Dedifferentiated amniotic fluid mesenchymal stem cell (primary cell): ENCODE measurements around the gene HSPB1.
"Not testable (repeated sequence)": the region's sequence is repeated elsewhere in the genome, so short reads cannot be mapped to it uniquely, and the experiment has no call there.

ENCODE experiments used
- DNase-seq: peaks from one replicate; pipeline ENCODE4 v3.0.0-alpha.2; 2016; ENCODE audit errors: extremely low spot score

HSPB1 gene

GRCh38 chr7:76302347-76303201 lies at the start of gene HSPB1:
HSPB1 (plus strand) TSS chr7:76302673; CDS start chr7:76302713, 40 bp downstream.
- DNase-seq: peak; percentile 50

DNA sequence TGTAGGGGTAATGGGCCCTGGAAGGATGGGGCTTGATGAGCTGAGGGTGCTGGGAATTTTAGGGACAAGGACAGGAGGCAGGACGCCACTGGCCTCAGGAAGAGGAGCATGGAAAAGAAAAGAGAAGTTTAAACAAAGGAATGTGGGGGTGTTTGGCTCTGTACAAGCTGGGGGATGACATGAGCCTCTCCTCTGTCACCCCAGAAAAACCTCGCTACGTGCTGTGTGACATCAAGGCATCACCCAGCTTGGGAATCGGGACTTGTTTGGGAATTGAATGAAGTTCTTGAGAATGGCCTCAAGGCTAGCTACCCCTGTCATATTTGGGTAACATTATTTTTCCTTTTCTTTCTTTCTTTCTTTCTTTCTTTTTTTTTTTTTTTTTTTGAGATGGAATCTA lies 47.7 kb upstream of the HSPB1 start:
- no peak for DNase-seq

- no peak for DNase-seq
These were observed 44.5 kb upstream of the HSPB1 start for GRCh38 chr7:76257973-76258372.

DNA sequence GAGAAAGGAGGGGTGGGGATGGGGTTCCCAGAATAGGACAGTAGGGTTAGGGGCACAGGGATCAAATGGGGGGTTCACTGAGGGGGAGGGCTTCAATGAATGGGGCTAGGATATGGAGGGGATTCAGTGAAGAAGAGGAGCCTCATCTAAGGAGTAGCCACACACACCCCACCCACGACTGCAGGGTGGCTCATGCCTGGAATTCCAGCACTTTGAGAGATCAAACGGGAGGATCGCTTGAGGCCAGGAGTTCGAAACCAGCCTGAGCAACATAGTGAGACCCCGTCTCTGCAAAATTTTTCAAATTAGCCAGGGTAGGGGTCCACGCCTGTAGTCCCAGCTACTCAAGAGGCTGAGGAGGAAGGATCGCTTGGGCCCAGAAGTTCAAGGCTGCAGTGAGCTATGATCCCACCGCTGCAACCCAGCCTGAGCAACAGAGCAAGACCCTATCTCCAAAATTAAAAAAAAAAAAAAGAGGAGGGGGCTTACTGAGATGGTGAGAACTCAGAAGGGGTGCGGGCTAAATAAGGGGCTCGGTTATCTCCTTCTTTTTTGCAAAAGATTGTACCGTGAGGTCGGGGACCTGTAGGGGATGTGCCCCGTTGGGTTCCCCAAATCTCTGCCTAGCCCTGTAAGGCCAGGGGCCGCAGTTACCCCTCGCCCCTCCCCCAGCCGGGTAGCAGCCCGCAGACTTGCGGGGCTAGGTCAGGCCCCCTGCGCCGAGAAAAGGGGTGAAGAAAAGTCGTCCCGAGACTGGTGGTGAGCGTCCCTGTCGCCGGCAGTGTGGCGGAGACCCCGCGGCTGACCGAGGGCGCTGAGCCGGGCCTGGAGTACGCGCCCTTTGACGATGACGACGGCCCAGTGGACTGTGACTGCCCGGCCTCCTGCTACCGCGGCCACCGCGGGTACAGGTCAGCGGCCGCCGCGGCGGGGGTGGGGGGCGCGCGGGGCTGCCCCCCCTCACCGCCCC lies 43.1 kb upstream of the HSPB1 start:
- DNase-seq: no peak

DNA sequence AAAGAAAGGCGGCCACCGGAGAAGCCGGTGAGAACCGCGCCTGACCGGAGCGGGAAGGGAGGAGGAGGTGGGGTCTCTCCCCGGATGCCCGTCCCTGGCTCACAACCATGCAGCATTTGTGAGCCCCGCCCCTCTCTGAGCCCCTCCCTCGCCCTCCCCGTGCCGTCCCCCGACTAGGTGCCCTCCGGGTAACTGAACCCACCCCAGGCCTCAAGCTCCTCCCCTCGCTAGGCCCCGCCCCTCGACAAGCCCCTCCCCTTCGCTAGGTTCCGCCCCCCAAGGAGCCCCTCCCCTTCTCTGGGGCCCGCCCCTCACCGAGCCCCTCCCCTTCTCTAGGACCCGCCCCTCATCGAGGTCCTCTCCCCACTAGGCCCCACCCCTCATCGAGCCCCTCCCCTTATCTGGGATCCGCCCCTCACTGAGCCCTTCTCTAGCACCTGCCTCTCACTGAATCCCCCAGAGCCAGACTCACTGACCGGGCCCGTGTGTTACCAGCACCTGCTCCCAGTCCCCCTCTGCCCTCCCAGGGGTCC lies 42.2 kb upstream of the HSPB1 start:
- no peak for DNase-seq

- no peak for DNase-seq
These were observed 41.1 kb upstream of the HSPB1 start for GRCh38 chr7:76261329-76261728.

DNA sequence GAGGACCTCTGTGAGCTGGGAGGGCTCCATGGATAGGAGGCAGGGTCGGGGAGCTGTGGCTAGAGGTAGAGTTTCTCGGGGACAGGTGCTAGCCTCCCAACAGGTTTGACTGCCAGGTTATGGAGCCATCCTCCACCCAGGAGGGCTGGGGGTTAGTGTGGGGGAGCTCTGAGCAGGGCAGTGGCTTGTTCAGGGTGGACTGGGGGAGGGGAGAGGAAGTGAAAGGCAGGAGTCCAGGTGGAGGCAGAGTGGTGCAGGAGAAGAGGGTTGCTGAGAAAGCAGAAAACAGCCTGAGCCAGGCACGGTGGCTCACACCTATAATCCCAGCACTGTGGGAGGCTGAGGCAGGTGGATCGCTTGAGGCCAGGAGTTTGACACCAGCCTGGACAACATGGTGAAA lies 40.5 kb upstream of the HSPB1 start:
- no peak for DNase-seq

DNA sequence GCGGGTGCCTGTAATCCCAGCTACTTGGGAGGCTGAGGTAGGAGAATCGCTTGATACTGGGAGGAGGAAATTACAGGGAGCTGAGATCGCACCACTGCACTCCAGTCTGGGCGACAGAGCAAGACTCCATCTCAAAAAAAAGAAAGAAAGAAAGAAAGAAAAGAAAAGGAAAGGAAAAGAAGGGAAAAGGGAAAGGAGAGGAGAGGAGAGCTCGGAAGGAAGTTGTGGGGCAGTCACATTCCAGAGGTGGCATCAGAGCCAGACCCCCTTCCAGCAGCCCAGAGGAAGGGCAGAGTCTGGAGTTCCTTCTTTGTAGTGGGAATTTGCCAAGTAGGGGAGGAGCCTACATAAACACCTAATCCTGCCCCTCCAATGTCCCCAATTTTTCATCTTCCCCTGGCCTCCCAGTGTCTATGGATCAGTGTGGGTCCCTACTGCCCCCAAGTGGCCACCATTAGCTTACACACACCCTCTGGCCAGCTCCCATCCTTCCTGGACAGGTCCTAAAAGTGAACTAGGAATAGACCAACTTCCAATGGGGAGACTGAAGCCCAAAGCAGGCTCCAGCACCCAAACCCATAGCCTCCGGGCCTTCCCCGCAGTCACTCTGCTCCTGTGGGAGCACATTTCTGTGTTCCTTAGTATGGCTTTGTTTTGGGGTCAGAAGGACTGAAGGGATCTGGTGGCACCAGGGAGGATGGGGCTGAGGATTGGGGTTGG lies 39.6 kb upstream of the HSPB1 start:
- peak; percentile 60 for DNase-seq

DNA sequence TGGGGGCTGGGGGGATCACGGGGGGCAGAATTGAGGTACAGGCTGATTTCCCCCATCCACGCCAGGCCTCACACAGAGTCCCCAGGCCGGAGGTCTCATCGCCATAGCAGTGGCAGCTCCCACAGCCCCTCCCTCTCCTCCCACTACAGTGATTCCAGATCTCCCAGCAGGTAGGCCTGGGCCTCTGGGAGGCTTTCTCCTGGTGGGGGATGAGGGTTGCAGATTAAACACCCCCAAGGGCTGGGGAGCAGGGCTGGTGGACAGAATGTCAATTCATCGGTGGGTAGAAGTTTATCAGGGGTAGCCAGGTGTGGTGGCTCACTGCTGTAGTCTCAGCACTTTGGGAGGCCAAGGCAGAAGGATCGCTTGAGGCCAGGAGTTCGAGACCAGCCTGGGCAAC lies 37.2 kb upstream of the HSPB1 start:
- no peak for DNase-seq

- no peak for DNase-seq
These were observed 35.2 kb upstream of the HSPB1 start for GRCh38 chr7:76267107-76267893.

GRCh38 chr7:76267894-76268183 lies 34.6 kb upstream of the HSPB1 start:
- DNase-seq: no peak

GRCh38 chr7:76268376-76268775 lies 34.1 kb upstream of the HSPB1 start:
- no peak for DNase-seq

DNA sequence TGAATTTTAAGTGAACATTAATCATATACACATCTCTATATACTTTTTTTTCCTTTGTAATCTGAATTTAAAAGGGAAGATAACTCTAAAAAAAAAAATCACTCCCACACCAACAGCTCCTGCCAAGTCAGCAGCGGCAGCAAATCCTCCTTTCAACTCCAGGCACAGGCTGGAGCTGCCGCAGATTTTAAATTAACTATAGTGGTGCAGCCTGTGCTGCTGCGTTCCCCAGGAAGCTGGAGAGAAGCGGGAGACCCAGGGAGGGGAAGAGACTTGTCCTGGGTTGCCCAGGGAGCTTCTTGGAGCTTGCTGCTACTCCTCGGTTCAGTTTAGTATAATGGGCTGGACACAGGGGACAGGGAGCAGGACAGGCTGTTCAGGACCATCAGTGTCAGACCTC lies 32.6 kb upstream of the HSPB1 start:
- DNase-seq: no peak

GRCh38 chr7:76271384-76271783 lies 31.1 kb upstream of the HSPB1 start:
- DNase-seq: not testable (repeated sequence)

- no peak for DNase-seq
These were observed 30.3 kb upstream of the HSPB1 start for GRCh38 chr7:76272142-76272541.

- no peak for DNase-seq
These were observed 29.5 kb upstream of the HSPB1 start for GRCh38 chr7:76272851-76273497.

DNA sequence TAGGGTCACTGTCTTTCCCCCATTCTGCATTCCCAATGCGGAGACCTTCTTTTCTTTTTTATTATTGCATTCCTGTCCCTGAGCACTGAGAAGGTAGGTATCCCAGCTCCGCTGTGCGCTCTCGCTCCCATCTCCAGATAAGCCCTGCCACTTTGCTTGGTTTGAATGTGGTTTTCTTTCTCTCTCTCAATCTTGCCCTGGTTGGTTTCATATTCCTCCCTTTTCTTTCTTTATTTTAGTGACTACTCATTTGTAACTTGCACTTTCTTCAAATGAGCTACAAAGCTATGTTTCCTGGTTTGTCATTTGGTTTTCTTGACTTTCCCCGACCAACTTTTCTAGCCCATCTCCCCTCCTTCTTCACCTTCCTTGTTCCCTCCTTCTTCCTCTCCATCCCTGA lies 29.0 kb upstream of the HSPB1 start:
- DNase-seq: no peak

- no peak for DNase-seq
These were observed 23.9 kb upstream of the HSPB1 start for GRCh38 chr7:76278540-76278939.

DNA sequence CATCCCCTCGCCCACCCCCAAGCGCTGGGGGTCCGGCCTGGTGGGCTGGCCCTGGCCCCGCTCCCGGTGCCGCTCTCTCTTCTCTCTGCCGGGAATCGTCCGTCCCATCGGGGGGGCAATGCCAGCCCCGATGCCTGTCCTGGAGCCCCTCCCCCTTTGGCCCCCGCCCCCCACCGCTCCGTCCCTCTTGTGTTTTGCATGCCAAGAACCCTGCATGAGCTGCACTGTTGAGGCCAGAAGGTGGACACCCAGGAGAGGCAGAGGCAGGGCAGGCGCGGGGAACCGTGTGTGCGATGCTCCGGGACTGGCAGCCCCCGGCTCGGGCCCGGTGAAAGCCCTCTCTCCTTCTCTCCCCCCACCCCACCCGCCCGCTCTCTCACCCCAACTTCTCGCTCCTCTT lies 22.1 kb upstream of the HSPB1 start:
- no peak for DNase-seq

GRCh38 chr7:76281006-76281705 lies 21.3 kb upstream of the HSPB1 start:
- DNase-seq: no peak
